ENCODE measurements around the gene DYNLL1.
"Not testable (repeated sequence)": the region's sequence is repeated elsewhere in the genome, so short reads cannot be mapped to it uniquely, and the experiment has no call there.

DYNLL1 gene

DNA sequence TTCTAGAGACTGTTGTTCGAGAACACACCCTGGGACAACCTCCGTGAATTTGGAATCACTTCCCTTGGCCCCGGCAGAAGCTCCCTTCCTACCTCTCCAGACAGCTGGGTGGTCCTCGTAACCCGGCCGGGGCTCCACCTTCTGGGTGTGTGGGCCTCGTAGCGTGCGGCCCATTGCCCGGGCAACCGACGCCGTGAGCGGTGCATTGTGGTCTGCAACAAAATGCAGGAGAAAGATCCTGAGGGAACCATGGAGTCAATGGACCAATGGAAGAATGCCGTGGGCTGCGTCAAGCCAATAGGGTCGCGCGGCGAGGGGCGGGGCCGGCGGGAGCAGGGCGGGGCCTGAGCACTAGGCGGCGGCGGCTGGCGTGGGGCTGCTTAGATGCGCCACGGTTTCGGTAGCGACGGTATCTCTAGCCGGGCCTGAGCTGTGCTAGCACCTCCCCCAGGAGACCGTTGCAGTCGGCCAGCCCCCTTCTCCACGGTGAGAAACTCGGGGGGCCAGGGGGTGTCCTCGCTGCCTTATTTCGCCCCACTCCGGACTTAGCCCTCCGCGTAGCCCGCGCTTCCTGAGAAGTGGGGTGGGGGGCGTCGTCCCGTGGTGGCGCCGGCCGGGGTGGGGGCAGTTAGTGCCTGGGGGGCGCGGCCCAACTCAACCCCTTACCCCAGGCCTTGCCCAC, at the start of gene DYNLL1:
Gene DYNLL1, plus strand, starts transcription at position 383 of the 682 bp plus-strand sequence. CDS start 309 bp downstream, outside the sequence.
- DNase-seq: peak; percentile 86 to 91

DNA sequence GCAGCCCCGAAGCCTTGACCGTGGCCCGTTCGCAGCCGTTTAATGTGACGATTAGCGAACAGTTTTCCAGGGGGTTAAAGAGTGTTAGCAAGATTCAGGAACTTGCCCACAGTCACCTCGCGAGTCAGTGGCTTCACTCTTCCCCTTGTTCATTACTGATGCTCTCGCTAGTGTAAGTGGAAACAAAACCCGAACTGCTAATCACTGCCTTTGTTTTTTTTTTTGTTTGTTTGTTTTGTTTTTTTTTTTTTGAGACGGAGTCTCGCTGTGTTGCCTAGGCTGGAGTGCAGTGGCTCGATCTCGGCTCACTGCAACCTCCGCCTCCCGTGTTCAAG, 49.1 kb upstream of the DYNLL1 start:
- DNase-seq: not testable (repeated sequence)

- no peak for DNase-seq
Measured at GRCh38 chr12:120447992-120448391, 47.9 kb upstream of the DYNLL1 start.

DNA sequence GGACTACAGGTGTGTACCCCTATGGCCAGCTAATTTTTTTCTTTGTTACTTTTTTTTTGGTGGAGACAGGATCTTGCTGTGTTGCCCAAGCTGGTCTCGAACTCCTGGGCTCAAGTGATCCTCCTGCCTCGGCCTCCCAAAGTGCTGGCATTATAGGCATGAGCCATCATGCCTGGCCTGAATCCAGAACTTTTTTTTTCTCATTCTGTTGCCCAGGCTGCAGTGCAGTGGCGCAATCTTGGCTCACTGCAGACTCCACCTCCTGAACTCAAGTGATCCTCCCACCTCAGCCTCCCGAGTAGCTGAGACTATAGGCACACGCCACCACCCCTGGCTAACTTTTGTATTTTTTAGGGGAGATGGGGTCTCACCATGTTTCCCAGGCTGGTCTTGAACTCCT, 43.4 kb upstream of the DYNLL1 start:
- DNase-seq: peak; percentile 4 to 7

- no peak for DNase-seq
Measured at GRCh38 chr12:120453060-120453750, 42.7 kb upstream of the DYNLL1 start.

DNA sequence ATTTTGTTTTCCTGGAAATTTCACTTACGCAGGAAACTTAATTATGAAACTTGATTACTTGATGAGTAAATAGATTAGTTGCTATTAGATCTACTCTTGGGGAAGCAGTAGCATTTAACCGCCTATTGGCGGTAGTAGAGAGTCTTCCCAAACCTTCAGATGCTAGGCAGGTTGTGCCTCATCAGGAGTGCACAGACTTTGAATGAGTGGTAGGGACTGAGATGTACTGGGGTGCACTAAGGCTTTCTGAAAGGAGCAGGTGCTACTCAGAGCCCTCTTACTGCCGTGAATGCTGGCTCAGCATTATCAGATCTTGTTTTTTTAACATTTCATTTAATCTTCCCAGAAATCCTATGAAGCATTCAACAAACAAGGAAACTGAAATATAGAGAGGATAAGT, 41.9 kb upstream of the DYNLL1 start:
- peak; percentile 63 to 77 for DNase-seq

DNA sequence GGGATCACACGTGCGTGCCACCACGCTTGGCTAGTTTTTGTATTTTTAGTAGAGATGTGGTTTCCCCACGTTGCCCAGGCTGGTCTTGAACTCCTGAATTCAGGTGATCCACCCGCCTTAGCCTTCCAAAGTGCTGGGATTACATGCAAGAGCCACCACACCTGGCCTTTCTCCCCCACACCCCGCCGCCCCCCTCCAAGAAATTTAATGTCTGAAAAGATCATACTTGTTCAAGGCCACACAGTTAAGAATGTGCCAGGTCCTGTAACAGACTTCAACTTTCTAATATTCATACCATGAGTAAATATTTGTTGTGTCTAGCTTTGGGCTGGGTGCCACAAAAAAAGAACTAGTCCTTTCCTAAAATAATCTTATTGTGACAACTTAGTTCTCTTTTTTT, 40.6 kb upstream of the DYNLL1 start:
- DNase-seq: no peak

- peak; percentile 9 to 13 for DNase-seq
Measured at GRCh38 chr12:120457133-120457532, 38.8 kb upstream of the DYNLL1 start.

- no peak for DNase-seq
Measured at GRCh38 chr12:120460157-120460556, 35.8 kb upstream of the DYNLL1 start.

- no peak for DNase-seq
Measured at GRCh38 chr12:120462099-120462640, 33.7 kb upstream of the DYNLL1 start.

DNA sequence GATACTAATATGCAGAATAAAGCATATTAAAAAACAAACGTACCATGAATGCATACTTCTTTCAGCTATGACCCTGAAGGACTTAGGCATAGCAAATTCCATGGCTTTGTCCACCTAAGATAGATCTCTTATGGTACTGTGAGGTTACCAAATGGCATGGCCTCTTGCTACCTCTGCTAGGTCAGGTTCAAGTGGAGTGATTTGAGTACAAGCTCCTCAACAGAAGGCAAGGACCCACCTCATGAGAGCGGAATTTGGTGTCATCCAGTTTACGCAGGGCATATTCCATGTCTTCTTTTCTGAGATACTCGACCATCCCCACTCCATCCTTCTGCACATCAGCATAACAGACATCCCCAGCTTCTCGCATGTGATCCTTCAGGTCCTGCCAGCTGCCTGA, 32.2 kb upstream of the DYNLL1 start:
- DNase-seq: no peak

DNA sequence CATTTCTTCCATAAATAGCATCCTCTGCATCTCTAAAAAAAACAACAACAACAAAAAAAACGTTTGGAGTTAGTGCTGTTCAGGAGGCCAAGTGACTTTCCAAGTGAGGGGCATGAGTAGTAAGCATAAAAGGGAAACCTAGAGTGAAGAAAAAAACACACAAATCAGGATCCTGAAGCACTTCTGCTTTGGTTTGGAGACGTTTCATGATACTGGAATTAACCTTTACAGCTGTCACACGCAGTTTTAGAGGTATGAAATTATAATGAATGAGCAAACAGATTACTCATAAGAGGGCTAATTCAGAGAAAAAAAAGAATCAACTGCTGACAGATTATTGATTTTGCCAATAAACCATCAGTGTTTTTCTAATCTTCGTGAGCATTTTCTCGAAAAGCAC, 30.2 kb upstream of the DYNLL1 start:
- no peak for DNase-seq

DNA sequence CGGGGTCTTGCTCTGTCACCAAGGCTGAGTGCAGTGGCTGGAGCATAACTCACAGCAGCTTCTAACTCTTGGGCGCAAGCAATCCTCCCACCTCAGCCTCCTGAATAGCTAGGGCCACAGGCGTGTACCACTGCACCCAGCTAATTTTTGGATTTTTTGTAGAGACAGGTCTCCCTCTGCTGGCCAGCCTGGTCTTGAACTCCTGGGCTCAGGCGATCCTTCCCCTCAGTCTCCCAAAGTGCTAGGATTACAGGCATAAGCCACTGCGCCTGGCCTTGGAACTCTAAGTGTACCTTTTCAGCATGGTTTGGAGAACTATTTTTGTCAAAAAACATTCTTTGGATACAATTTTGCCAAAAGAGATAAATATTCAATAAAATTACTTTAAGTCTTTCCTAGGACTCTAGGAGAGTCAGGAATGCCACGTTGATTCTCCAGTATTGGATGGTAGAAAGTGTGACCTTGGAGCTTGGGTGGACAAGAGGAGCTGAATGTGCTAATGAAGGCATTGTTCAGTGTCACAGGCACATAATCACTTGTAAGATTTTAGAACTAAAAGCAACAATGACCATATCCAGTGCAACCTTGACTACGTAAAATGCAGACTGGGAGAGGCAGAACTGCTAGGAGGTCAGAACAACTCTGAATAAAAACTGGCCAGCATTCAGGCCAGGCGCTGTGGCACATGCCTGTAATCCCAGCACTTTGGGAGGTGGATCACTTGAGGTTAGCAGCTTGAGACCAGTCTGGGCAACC, 29.2 kb upstream of the DYNLL1 start:
- DNase-seq: peak; percentile 53 to 55

DNA sequence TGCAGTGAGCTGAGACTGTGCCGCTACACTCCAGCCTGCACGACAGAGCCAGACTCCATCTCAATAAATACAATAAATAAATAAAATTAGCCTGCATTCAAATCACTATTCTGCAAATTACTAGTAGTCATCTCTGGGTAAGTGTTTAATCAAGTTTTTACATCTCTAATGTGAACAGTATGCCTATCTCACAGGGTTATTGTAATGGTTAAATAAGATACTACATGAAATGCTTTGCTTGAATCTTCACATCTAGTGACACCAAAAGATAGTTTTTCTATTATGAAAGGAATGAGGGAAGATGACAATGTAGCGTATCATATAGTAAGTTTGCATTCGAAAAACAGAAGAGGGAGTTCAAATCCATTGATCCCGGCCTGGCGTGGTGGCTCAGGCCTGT, 28.5 kb upstream of the DYNLL1 start:
- DNase-seq: no peak

GRCh38 chr12:120468325-120468820, 27.5 kb upstream of the DYNLL1 start:
- DNase-seq: peak; percentile 78 to 81

- no peak for DNase-seq
Measured at GRCh38 chr12:120468821-120469449, 27.0 kb upstream of the DYNLL1 start.

DNA sequence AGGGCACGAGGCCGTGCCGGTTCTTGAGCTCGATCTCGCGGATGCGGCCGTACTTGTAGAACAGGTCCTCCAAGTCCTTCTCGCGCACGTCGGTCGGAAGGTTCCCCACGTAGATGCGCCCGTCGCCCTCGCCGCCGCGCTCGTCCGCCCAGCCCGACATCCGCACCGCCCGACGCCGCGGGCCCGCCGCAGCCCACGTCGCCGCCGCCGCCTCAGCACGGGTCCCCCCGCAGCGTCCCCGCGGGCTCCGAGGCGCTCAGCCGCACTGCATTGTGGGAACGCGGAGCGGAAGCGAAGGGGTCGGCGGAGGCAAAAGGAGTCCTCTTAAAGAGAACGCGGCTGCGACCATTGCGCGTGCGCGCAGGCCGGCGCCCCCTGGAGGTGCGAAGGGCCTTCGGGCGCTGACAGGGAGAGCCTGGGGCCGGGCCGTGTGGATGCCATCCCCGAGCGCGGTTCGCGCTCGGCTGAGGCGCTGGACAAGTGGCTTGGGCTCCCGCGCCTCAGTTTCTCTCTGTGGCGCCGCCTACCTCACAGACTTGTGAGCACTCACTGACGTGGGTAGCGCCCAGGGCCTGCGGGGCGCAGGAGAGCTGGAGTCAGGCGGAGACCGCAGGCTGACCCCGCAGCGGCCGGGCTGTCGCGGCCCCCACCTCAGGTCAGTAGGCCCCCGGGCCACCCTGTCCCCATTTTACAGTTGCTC, 26.3 kb upstream of the DYNLL1 start, which contains the start of gene SRSF9:
Gene SRSF9, minus strand, starts transcription at position 299 of the 700 bp plus-strand sequence. Its CDS starts 139 bp downstream, at position 160.
- peak; percentile 90 to 94 for DNase-seq

DNA sequence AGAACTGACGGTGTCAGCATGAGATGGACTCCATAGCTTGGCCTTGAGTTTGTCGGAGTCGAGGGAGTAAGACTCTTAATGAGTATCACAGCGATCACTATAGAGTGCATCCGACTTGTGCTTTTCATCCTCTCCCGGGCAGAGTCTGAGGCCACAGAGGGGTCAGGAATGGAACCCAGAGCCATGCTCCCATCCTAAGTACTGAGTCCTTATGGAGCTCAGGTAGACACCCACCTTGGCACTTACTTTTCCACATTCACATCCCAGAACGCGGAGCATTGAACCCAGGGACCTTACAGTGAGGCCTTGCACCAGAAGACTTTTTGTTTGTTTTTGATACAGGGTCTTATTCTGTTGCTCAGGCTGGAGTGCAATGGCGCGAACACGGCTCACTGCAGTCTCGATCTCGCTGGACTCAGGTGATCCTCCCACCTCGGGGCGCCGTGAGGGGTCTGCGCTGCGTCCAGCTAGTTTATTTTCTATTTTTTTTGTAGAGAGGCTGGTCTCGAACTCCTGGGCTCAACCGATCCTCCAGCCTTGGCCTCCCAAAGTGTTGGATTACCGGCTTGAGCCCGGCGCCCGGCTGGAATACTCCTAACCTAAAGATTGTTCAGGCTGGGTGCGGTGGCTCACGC, 25.6 kb upstream of the DYNLL1 start:
- DNase-seq: no peak

DNA sequence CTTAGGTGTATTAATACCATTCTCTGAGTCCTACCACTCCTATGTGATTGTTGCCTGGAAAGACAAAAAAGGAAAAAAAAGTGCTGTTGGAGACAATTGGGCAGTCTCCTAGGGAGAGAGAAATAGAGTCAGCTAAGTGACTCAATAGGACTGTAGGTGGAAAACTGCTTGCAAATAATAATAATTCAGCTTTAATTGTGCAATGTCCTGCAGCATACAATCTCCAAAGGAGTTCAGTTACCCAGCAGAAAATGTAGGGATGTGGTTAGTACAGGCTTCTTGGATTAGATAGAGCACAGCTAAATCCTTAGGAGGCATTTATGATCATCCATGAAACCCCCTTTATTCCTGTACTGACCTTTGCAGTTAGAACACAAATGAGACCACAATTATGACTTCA, 23.4 kb upstream of the DYNLL1 start:
- DNase-seq: peak in 1 of 2 experiments; percentile 20

- DNase-seq: no peak
Measured at GRCh38 chr12:120473807-120474615, 21.9 kb upstream of the DYNLL1 start.

DNA sequence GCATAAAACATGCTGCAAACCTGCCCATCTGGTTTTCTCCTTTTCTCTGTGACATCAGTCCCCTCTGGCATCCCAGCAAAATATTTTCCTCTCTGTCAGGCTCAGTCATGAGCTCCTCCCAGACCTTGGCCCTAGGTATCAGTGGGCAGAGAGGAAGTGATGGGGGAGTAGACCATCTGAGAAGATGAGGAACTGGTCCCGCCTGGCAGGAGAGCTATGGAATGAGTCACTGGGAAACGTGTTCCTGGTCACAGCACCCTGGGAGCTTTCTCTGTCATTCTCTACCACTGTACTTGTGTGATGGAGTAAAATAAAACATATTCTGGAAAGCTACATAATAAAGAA, 21.3 kb upstream of the DYNLL1 start:
- DNase-seq: peak; percentile 62 to 68

All from AML-193 (cell line).